MCF 10A (cell line): ENCODE measurements around the gene F2RL3. TPM values are rescaled to one million over a fixed set of nuclear protein-coding genes. Genes with fewer than 3 reads are reported as not detected.
A peak's percentile ranks its signal among the peaks of the same experiment; 100 is the strongest.

Experiments
- BruUV-seq: library from RNA; stranded (reverse); fragments of 400-500 nt; replicated peaks from 2 replicates; lab custom pipeline; 2021; lab: Mats Ljungman, UMichigan
- CTCF ChIA-PET: fragments of 300-600 bp; sonication (Branson Sonifier 250); formaldehyde crosslinking; extraction: SDS; loops from one replicate; lab custom pipeline; 2021; ENCODE audit warnings: antibody characterized with exemption, inconsistent platforms; lab: Yijun Ruan, JAX
- POLR2A ChIA-PET: fragments of 300-600, 350-650 bp; sonication (Branson Sonifier 250); formaldehyde crosslinking; extraction: SDS; loops from one replicate; lab custom pipeline; 2020; ENCODE audit warnings: antibody characterized with exemption, inconsistent platforms; lab: Yijun Ruan, JAX
- DNase-seq: peaks from one replicate; pipeline ENCODE4 v3.0.0-alpha.2; 2018; ENCODE audit not compliant: unreplicated experiment
- H3K27ac Mint-ChIP-seq: one replicate; pipeline ENCODE4 v1.8.0; 2022; ENCODE audit warnings: mild to moderate bottlenecking, low read depth, mixed read lengths; ENCODE audit not compliant: unreplicated experiment
- H3K27me3 Mint-ChIP-seq: one replicate; pipeline ENCODE4 v1.8.0; 2022; ENCODE audit warnings: mixed read lengths; ENCODE audit not compliant: insufficient read depth, unreplicated experiment
- H3K36me3 Mint-ChIP-seq: one replicate; pipeline ENCODE4 v1.8.0; 2022; ENCODE audit warnings: mild to moderate bottlenecking, moderate library complexity, mixed read lengths; ENCODE audit not compliant: insufficient read depth, unreplicated experiment
- H3K4me1 Mint-ChIP-seq: one replicate; pipeline ENCODE4 v1.8.0; 2022; ENCODE audit warnings: mixed read lengths; ENCODE audit not compliant: insufficient read depth, unreplicated experiment
- H3K4me3 Mint-ChIP-seq: one replicate; pipeline ENCODE4 v1.8.0; 2022; ENCODE audit warnings: mild to moderate bottlenecking, moderate library complexity, mixed read lengths; ENCODE audit not compliant: unreplicated experiment
- H3K9me3 Mint-ChIP-seq: one replicate; pipeline ENCODE4 v1.8.0; 2022; ENCODE audit warnings: mixed read lengths; ENCODE audit not compliant: unreplicated experiment
- CTCF ChIP-seq: fragments of 200-600 bp; IDR thresholded peaks from one replicate; pipeline ENCODE4 v1.8.0; 2022; ENCODE audit warnings: antibody characterized with exemption, mild to moderate bottlenecking; ENCODE audit not compliant: unreplicated experiment
- intact Hi-C: fragments of 100-400 bp; cut with micrococcal nuclease; formaldehyde crosslinking; loops from 2 replicates; pipeline ENCODE4 v1.14.1; 2022
- total RNA-seq: library from RNA; stranded (reverse); gene quantifications from 2 replicates; pipeline ENCODE4 v1.2.3, GENCODE V29; 2022

Gene F2RL3
- total RNA-seq, 1 experiment from 2014 or later: not detected

GRCh38 chr19:16849168-16849567, 39.6 kb upstream of the F2RL3 start:
- H3K27ac Mint-ChIP-seq: no peak overlapping the region
- intact Hi-C loops: no loop called here
- H3K9me3 Mint-ChIP-seq: no peaks in the 10 kb centered on the region
- POLR2A ChIA-PET: interaction anchor here (0.6 to 1.2 kb wide), 2 partner anchors 20 to 160 kb away, joined by 3 read pairs; partner anchors contain the start of gene SIN3B
- H3K27me3 Mint-ChIP-seq: no peaks in the 10 kb centered on the region
- no peak for TF ChIP-seq CTCF
- BruUV-seq: no TSS peak
- no peak overlapping the region for H3K4me3 Mint-ChIP-seq
- no peaks in the 10 kb centered on the region for H3K4me1 Mint-ChIP-seq
- peaks cover 79% of the 10 kb centered on the region for H3K36me3 Mint-ChIP-seq
- peak; percentile 40 for DNase-seq
- CTCF ChIA-PET: interaction anchor here (0.6 kb wide), 1 partner anchor 20 kb away, joined by 4 read pairs; no protein-coding TSS in a partner anchor

GRCh38 chr19:16850133-16850532, 38.7 kb upstream of the F2RL3 start:
- no peaks in the 10 kb centered on the region for H3K4me1 Mint-ChIP-seq
- CTCF ChIA-PET: interaction anchor here (0.5 kb wide), 1 partner anchor 137 kb away, joined by 3 read pairs; no protein-coding TSS in a partner anchor
- H3K27me3 Mint-ChIP-seq: no peaks in the 10 kb centered on the region
- no peak overlapping the region for H3K4me3 Mint-ChIP-seq
- intact Hi-C loops: no loop called here
- no peak for DNase-seq
- POLR2A ChIA-PET: interaction anchor here (1.2 kb wide), 1 partner anchor 21 kb away, joined by 3 read pairs; the partner anchor contains the start of gene SIN3B
- H3K36me3 Mint-ChIP-seq: peaks cover 79% of the 10 kb centered on the region
- no peak overlapping the region for H3K27ac Mint-ChIP-seq
- no TSS peak for BruUV-seq
- H3K9me3 Mint-ChIP-seq: no peaks in the 10 kb centered on the region
- TF ChIP-seq CTCF: no peak

- no peak overlapping the region for H3K27ac Mint-ChIP-seq
- no TSS peak for BruUV-seq
- H3K36me3 Mint-ChIP-seq: peaks cover 80% of the 10 kb centered on the region
- no peak overlapping the region for H3K4me3 Mint-ChIP-seq
- no peaks in the 10 kb centered on the region for H3K27me3 Mint-ChIP-seq
- H3K4me1 Mint-ChIP-seq: no peaks in the 10 kb centered on the region
- intact Hi-C loops: no loop called here
- DNase-seq: no peak
- CTCF ChIA-PET: no interaction called here
- H3K9me3 Mint-ChIP-seq: no peaks in the 10 kb centered on the region
- POLR2A ChIA-PET: interaction anchor here (0.6 kb wide), 2 partner anchors 25 to 1008 kb away, joined by 3 to 4 read pairs; no protein-coding TSS in a partner anchor
- no peak for TF ChIP-seq CTCF
Observed at GRCh38 chr19:16851031-16851712, 37.6 kb upstream of the F2RL3 start.

GRCh38 chr19:16853066-16853465, 35.7 kb upstream of the F2RL3 start:
- BruUV-seq: no TSS peak
- DNase-seq: no peak
- POLR2A ChIA-PET: no interaction called here
- Mint-ChIP-seq H3K36me3 (peaks cover 77% of the 10 kb centered on the region), H3K9me3 (no peaks in the 10 kb centered on the region), H3K27ac (no peak overlapping the region), H3K4me3 (no peak overlapping the region), H3K4me1 (no peaks in the 10 kb centered on the region), H3K27me3 (no peaks in the 10 kb centered on the region)
- intact Hi-C loops: no loop called here
- CTCF ChIA-PET: no interaction called here
- TF ChIP-seq CTCF: no peak
